K562 treated with DMSO at 1 percent for 24 hours (cell line): Measurements from ENCODE around the gene AICDA. TPM values are rescaled to one million over a fixed set of nuclear protein-coding genes. Genes with fewer than 3 reads are reported as not detected.

Source experiments
- total RNA-seq: library from RNA; unstranded; fragments of 300-600 nt; gene quantifications from 2 replicates; pipeline ENCODE4 v1.2.3, GENCODE V29; 2022; ENCODE audit warnings: low read depth; ENCODE audit not compliant: insufficient read depth

Gene AICDA
- not detected in 2 replicates for total RNA-seq

GRCh38 chr12:8612629-8613028 lies at the start of gene AICDA:
AICDA (minus strand) TSS chr12:8612859; CDS start chr12:8612767, 92 bp downstream.

Other genes with a start within 250 kb of the AICDA start
- gene CLEC6A, start 156.9 kb downstream of the AICDA start, total RNA-seq = not detected in 2 replicates
- not detected in 2 replicates for gene CLEC4D, start 99.4 kb downstream of the AICDA start, total RNA-seq
- gene CLEC4E, start 72.0 kb downstream of the AICDA start, total RNA-seq = not detected in 2 replicates
- not detected in 2 replicates for gene MFAP5, start 50.0 kb upstream of the AICDA start, total RNA-seq
- gene RIMKLB, start 85.1 kb upstream of the AICDA start, total RNA-seq = 6.8 and 7.2 TPM in 2 replicates
- 0.30 TPM in 1 of 2 replicates, not detected in the other for gene A2ML1, start 209.8 kb upstream of the AICDA start, total RNA-seq